CD4-positive, alpha-beta T cell treated with Interleukin-6 at 100 ng/mL for 8 hours (primary cell): Measurements from ENCODE around the gene POMP.
A peak's percentile ranks its signal among the peaks of the same experiment; 100 is the strongest.
"Not testable (repeated sequence)": the region's sequence is repeated elsewhere in the genome, so short reads cannot be mapped to it uniquely, and the experiment has no call there.

Experiments
- DNase-seq: peaks from one replicate; pipeline ENCODE4 v3.0.0-alpha.2; 2020; ENCODE audit warnings: mixed read lengths, low spot score

The POMP gene

DNA sequence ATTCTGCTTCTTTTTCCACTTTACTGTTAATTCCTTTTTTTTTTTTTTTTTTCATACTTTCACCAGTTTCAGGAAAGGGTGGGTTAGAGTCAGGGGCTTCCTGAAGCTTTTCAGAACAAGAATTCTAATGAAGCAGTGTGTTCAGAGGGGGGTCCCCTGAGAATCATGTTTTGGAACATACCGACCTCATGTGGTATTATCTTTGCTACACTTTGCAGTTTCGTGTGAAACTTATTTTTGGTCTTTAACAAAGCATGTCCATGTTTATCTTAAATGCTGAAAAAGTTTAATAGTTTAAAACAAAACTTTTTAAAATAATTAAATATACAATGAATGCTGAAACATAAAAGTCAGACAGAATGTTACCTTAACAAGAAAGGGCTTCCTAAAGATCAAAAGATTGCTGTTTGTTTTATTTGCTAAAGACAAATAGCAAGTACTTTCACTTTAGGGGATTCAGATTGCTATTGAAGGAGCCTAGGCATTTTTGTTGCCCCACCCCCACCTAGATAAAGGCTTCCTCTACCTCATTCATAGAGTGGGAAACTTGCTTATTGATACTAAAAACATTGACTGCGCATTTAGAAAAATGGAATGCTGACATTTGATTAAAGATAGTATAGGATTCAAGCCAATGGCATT lies 21.1 kb upstream of the POMP start:
- no peak for DNase-seq

DNA sequence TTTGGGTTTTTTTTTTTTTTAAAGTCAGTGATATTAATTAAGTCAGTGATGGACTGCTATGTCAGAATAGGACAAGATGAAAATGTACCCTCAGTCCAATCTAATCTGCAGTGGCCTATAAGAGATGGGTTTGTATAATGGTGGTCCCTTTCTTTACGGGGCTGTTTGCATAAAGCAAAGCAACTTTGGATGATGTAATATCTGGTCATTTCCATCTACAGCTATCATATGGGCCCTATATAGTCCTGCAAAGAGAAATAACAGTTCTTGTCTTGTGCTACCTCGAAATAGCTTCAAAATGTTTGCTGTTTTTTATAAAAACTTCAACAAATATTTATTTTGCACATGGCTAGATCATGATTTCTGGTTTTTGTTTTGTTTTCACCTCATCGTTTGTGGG lies 20.2 kb upstream of the POMP start:
- DNase-seq = no peak

DNA sequence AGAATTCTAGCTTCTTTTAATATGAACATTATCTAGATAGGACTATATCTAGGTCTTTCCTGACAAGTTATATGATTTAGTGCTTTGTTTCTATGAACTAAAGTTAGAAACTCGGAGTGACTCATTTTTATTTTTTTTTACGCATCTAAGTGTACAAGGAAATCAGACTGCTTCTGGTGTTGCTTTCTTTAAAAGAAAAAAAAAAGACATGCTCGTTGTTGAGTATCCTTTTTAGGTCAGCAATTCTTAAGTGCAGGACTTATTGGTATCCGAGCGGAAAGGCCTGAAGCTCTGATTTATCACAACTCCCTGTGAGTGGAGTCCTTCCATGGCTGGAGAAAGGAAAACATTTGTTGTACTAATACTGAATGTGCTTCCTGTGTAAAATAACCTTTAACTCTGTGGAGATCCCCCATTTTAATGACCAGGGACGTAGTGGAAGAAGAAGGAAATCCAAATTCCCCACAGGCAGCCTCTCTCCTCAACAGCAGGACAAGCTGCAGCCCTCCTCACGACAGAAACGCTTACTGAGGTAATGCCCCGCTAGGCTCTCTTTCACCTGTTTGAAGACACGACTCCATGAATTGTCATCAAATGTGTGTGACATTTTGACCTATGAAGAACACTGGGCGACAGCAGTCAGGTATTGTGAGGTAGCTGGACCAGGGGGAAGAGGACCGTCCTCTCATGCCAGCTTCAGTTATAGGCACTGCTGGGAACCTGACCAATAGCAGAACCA lies 17.9 kb upstream of the POMP start:
- no peak for DNase-seq

DNA sequence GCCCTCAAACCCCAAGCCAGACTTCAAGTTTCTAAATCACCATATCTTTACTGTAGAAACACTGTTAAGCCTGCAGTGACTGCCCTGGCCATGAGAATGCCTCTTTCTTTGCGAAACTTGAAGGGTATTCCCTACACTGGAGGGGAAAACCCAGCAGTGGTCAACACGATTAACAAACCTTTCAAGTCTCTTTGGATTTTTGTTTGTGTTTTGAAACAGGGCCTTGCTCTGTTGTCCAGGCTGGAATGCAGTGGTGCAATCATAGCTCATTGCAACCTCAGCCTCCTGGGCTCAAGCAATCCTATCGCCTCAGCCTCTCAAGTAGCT lies 17.4 kb upstream of the POMP start:
- no peak for DNase-seq

DNA sequence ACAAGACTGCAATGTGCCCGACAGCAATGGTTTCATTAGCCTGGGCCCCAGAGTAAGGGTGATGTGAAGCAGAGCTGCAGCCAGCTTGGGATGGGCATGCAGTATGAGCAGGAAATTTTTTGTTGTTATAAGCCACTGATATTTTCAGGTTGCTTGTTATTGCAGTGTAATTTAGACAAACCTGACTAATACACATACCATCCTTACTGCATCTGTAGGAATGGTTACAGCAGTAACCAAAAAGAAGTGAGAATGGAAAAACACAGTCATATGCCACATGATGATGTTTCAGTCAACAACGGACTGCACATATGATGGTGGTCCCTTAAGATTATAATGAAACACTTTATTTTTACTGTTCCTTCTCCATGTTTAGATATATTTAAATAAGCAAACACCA lies 8.6 kb upstream of the POMP start:
- DNase-seq = no peak

DNA sequence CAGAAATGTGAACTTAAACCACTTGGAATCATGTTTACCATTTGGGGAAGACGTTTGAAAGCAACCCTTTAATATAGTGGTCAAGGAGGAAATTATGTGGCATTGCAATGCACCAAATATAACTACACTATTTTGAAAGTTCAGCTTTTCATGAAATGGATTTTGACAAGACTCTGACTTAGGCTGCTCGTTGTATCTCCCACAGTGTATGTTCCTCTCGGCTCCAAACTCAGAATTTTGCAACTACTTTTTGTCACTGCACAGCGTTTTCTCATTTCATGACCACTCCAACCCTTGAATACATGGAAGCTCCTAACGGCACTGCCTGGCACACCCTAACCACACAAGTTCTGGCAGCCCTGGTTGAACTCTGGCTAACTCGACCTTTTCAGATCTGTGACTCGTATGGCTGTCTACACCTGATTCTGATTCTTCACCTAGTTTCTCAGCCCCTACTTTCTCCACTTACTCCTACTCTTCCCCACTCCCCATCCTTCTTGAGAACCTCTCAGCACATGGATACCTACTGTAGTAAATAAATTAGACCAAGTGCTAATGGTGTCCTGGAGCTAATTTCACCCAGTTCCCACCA lies 7.0 kb upstream of the POMP start:
- no peak for DNase-seq

DNA sequence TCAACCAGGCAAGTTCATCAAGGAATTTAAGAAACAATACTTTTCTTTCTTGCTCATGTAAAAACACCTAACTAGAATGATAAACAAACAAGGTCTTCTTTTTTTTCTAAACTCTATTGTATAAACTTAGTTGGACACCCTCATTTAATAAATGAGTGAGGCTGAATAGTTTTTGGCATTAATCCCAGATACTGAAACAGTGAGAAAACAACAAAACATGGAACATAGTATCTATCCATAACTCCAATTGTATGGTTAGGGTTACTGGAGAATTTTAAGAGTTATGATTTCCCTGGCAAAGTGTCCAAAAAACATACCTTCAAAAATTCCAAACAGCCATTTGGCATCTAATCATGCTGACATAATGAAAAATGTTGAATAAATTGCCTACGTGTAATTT lies 5.8 kb upstream of the POMP start:
- no peak for DNase-seq

DNA sequence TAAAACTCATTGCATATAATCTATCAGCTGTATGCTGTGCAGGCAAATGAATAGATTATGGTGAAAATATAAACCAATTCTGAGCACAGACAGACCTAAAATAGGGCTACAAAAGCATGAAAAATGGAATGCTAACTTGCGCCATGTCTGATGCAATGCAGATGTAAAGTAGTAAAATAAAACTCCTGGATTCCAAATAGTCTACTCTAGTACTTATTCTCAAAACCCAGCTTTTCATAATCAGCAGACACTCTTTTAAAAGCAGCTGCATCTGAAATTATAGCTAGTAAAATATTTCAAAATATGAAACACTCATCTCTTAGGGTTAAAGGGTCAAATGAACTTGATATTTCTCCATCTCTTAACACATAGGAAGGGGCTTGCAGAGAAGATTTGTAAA lies 4.7 kb upstream of the POMP start:
- no peak for DNase-seq

DNA sequence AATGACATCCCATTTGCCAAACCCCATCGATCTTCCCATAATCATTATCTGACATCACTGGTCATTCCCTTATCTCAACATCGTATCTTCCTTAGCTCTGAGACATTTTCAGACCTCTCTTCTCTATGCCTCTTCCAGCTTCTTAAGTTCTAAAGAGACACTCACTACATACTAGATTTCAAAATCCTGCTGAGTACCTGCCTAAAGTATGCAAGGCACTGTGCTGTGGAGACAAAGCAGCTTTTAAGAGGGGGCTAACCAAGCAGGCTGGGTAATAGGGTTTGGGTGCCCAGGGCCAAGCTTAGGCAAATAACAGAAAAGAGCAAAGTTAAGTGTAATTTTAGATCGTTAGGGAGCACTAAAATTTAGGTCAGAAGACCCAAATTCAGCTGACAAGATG lies 3.4 kb upstream of the POMP start:
- DNase-seq = no peak

DNA sequence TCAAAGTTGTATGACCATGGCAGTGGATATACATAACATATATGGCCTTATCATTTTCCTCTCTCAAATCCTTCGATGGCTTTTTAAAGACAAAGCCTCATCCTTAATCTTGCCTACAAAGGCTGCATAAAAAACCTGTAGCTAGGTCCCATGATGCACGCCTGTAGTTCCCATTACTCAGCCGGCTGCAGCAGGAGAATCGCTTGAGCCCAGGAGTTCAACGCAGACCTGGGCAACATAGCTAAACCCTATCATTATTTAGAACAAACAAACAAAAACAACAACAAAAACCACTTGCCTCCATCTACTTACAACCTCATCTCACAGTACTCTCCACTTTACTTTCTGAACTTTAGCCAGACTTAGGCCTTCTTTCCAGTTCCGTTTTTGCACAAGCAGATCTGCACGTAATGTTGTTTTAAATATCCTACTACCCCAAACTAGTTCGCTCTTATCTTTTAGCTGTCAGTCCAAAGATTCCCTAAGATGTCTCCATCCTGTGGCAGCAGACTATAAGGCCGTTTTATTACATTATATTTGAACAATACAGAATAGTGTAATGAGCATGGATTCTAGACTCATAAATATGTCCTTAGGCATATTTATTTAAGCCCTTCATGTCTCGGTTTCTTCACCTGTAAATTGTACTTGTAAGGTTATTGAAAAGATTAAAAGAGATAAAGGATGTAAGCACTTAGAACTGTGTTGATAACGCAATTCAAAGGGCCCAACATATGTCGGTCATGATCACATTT lies 969 bp upstream of the POMP start:
- no peak for DNase-seq

DNA sequence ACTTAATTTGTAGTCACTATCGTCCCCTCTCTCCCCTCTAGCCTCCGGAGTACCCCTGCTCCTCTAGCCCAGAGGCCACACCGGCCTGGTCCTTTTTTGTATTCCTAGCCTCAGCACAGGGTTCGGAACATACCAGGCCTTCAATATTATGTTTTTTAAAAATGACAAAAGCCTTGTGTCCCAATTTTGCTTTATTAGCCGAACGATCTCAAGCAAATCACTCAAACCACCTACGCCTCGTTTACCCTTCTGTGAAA lies 463 bp upstream of the POMP start:
- no peak for DNase-seq

DNA sequence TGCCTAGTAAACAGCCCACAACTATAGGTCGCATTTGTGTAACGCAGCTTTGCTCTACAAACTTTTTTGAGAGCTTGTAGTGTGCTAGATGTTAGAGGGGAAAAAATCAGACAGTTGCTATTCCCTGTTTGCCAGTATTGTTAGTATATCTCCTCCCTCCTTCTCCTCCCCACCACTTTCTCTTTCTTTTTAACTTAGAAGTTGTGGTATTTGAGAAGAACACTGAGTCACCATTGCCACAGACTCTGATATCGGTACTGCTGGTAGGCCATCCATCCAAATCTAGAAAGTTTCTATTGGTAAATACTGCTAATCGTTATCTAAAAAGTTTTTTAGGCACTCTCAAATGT lies 666 bp downstream of the POMP start:
- DNase-seq = peak; percentile 26

DNA sequence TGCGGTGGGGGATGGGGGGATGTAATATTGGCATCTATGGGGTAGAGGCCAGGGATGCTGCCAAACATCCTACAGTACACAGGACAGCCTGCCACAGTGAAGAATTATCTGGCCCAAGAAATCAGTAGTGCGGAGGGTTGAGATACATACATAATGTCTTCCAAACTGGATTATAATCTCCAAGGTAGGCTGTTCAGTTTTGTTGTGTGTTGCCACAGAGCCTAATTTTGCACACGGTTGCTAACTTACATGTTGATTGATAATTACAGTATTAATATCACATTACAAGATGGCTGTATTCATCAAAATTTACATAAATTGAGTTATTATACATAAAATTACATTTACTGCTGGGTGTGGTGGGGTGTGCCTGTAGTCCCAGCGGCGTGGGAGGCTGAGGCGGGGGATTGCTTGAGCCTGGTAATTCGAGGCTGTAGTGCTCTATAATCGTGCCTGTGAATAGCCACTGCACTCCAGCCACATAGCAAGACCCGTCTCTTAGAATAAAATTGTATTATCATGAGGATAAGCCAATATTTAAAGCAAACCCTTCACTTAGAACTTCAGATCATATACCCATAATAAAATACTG lies 8.1 kb downstream of the POMP start:
- no peak for DNase-seq

DNA sequence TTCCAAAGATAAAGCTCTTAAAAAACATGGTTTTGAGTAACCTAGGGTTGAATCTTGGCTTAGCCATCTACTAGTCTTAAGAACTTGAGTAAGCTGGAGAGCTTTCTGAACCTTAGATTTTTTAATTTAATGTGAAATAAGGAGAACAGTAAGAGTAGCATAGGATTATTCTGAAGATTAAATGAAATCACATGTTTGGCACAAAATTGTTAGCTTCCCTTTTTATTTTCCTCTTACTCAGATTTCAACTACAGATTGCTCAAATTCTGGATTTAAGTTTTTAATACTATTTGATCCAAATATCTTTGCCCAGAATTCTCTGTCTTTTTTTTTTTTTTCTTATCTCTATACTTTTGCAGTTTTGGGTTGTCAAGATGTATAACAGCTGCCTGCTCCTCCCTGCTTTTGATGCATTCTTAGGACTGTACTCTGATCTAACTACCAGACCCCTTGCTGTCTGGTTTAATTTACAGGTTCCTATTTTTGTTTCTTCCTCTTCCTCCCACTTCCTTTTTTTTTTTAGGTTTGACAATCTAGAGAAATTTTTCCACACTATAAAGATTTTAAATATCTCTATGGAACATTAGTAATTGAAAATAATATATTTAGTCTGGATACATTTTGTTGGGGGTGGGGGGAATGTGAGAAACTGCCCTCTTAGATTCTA lies 12.3 kb downstream of the POMP start:
- no peak for DNase-seq

DNA sequence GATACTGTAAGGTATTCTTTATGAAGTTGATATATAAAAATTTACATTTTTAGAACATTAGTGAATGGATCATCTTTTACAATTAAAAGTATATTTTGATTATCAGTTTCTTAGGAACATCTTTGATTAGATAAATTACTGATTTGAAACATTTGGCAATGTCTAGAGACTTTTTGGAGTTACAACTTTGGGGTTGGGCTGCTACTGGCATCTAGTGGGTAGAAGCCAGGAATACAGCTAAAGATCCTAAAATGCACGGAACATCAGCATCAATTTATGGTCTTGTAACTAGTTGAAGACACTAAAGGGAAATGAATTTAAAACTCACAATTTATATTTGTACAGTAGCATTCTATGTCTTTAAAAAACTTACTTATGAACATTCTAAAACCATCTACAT lies 19.9 kb downstream of the POMP start:
- DNase-seq = no peak

DNA sequence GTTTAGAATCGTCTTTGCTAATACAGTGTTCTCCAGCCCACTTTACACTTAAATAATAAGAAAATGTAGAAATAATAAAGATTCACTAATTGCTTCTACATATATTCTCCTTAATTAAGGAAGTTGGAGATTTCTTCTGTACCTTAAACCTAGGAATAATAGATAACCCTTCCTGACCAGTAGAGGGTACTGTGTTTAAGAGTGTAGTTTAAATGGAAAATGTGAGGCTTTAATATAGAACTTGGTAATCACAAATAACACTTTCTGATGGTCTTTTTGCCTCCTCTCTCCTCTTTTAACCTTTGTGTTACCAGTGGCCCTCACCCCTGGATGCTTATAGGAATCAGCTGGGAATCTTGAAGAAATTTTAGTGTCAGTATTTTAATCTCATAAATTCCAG lies 20.7 kb downstream of the POMP start:
- no peak for DNase-seq

DNA sequence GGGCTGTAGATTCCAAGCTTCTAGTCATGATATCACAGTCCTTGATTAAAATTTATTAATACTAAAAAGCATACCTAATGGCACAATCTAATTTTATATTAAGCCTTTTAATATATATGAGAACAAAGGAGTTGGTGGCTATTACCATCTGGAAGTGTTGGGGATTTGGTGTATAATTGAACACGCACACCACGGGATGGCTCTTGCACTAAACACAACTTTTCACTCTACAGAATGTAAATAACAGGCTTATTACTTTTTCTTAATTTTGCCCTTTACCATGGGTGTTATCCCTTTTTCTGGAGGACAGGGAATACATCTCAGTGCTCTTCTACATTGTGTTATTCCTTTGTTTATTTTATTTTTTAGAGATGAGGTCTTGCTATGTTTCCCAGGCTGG lies 21.6 kb downstream of the POMP start:
- DNase-seq = no peak

DNA sequence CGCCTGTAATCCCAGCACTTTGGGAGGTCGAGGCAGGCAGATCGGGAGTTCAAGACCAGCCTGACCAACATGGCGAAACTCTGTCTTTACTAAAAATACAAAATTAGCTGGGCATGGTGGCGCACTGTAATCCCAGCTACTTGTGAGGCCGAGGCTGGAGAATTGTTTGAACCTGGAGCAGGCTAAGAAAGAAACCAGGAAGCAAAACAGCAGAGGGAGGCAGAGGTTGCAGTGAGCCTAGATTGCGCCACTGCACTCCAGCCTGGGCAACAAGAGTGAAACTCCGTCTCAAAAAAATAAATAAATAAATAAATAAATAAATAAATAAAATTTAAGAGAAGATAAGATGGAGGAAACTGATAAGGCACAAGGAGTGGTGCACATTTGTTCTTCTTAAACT lies 24.2 kb downstream of the POMP start:
- DNase-seq = not testable (repeated sequence)

DNA sequence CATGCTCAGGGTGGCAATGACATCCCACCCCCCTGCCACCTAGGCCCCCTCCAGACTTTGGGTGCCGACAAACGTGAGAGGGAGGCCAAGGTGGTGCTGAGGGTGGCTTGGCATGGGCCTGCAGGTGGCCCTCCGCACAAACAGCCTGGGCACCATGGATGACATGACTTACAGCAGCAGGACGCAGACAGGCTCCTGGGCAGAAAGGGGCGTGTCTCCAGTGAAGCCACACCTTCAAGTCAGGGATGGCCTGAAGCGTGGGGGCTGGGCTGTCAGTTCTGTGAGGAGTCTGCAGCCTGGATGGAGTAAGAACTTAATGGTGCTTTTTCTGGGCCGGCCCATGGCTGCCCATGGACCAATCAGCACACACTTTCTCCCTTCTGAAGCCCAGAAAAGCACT lies 25.3 kb downstream of the POMP start:
- no peak for DNase-seq

DNA sequence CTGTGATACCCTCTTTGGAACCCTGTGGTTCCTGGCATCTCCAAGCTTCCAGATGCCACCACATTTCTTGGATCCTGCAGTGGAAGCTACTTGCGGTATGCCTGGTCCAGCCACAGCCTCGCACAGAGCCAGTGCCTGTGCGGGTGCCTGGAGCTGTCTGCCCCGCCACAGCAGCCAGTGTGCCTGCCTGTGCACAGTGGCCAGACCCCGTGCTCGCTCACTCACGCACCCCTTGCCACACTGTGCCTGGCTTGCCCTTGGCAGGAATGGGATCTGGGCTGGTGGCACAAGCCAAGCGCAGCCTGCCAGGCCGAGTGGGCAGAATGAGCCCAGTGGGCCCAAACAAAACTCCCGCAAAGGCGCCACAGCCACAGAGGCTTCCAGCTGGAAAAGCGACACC lies 26.2 kb downstream of the POMP start:
- no peak for DNase-seq

DNA sequence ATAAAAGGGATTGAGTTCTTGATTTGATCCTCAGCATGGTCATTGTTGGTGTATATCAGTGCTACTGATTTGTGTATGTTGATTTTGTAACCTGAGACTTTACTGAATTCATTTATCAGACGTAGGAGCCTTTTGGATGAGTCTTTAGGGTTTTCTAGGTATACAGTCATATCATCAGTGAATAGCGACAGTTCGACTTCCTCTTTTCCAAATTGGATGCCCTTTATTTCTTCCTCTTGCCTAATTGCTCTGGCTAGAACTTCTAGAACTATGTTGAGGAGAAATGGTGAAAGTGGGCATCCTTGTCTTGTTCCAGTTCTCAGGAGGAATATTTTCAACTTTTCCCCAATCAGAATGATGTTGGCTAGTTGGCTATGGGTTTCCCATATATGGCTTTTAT lies 27.0 kb downstream of the POMP start:
- DNase-seq = no peak

DNA sequence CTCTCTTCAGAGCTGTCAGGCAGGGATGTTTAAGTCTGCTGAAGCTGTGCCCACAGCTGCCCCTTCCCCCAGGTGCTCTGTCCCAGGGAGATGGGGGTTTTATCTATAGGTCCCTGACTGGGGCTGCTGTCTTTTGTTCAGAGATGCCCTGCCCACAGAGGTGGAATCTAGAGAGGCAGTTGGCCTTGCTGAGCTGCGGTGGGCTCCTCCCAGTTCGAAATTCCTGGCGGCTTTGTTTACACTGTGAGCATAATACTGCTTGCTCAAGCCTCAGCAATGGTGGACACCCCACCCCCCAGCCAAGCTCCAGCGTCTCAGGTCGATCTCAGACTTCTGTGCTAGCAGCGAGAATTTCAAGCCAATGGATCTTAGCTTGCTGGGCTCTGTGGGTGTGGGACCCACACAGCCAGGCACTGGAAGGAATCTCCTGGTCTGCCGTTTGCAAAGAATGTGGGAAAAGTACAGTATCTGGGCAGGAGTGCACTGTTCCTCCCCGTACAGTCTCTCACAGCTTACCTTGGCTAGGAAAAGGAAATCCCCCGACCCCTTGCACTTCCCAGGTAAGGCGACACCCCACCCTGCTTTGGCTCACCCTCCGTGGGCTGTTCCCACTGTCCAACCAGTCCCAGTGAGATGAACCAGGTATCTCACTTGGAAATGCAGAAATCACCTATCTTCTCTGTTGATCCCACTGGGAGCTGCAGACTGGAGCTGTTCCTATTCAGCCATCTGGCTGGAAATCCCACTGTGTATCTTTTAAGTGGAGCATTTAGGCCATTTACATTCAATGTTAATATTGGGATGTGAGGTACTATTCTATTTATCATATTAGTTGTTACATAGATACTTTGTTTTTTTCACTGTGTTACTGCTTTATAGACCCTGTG lies 34.9 kb downstream of the POMP start:
- not testable (repeated sequence) for DNase-seq
